ENCODE measurements around the gene TIPARP.
"Not testable (repeated sequence)": the region's sequence is repeated elsewhere in the genome, so short reads cannot be mapped to it uniquely, and the experiment has no call there.

TIPARP gene

GRCh38 chr3:156678197-156678596, 3.8 kb downstream of the TIPARP start:
- DNase-seq, result no peak

GRCh38 chr3:156680243-156680914, 6.0 kb downstream of the TIPARP start:
- DNase-seq, result no peak

GRCh38 chr3:156681002-156681401, 6.6 kb downstream of the TIPARP start:
- peak; percentile 32 to 40 for DNase-seq

GRCh38 chr3:156682501-156682900, 8.1 kb downstream of the TIPARP start:
- DNase-seq, result no peak

- DNase-seq, result no peak
Measured at GRCh38 chr3:156682963-156683362, 8.6 kb downstream of the TIPARP start.

- no peak for DNase-seq
Measured at GRCh38 chr3:156685198-156685597, 10.8 kb downstream of the TIPARP start.

GRCh38 chr3:156685752-156686151, 11.4 kb downstream of the TIPARP start:
- no peak for DNase-seq

- DNase-seq, result no peak
Measured at GRCh38 chr3:156687023-156687422, 12.6 kb downstream of the TIPARP start.

- DNase-seq, result no peak
Measured at GRCh38 chr3:156688632-156689452, 14.5 kb downstream of the TIPARP start.

- no peak for DNase-seq
Measured at GRCh38 chr3:156689608-156690007, 15.2 kb downstream of the TIPARP start.

GRCh38 chr3:156691920-156692319, 17.5 kb downstream of the TIPARP start:
- no peak for DNase-seq

GRCh38 chr3:156693166-156693565, 18.8 kb downstream of the TIPARP start:
- DNase-seq, result no peak

GRCh38 chr3:156694536-156694935, 20.1 kb downstream of the TIPARP start:
- no peak for DNase-seq

- DNase-seq, result no peak
Measured at GRCh38 chr3:156702367-156702766, 28.0 kb downstream of the TIPARP start.

GRCh38 chr3:156704370-156705036, 30.1 kb downstream of the TIPARP start:
- DNase-seq, result no peak

GRCh38 chr3:156705761-156706616, 31.6 kb downstream of the TIPARP start:
- DNase-seq, result no peak

GRCh38 chr3:156707588-156707987, 33.2 kb downstream of the TIPARP start:
- DNase-seq, result no peak

GRCh38 chr3:156710429-156710828, 36.0 kb downstream of the TIPARP start:
- no peak for DNase-seq

- no peak for DNase-seq
Measured at GRCh38 chr3:156711113-156711512, 36.7 kb downstream of the TIPARP start.

- DNase-seq, result not testable (repeated sequence)
Measured at GRCh38 chr3:156711944-156712343, 37.6 kb downstream of the TIPARP start.

GRCh38 chr3:156716105-156716862, 41.9 kb downstream of the TIPARP start:
- no peak for DNase-seq
